HL-60/S4 treated with retinoic acid at 250 ng/mL for 4 days and 3 days (cell line): ENCODE results near the gene NDEL1.
"Not testable (repeated sequence)": the region's sequence is repeated elsewhere in the genome, so short reads cannot be mapped to it uniquely, and the experiment has no call there.

Experiments used
- in situ Hi-C: fragments of 300-500 bp; cut with MboI; formaldehyde crosslinking; loops from 2 replicates; pipeline ENCODE4 v1.7.0; 2022; ENCODE audit warnings: low sequenced_read_pairs

Gene NDEL1

DNA sequence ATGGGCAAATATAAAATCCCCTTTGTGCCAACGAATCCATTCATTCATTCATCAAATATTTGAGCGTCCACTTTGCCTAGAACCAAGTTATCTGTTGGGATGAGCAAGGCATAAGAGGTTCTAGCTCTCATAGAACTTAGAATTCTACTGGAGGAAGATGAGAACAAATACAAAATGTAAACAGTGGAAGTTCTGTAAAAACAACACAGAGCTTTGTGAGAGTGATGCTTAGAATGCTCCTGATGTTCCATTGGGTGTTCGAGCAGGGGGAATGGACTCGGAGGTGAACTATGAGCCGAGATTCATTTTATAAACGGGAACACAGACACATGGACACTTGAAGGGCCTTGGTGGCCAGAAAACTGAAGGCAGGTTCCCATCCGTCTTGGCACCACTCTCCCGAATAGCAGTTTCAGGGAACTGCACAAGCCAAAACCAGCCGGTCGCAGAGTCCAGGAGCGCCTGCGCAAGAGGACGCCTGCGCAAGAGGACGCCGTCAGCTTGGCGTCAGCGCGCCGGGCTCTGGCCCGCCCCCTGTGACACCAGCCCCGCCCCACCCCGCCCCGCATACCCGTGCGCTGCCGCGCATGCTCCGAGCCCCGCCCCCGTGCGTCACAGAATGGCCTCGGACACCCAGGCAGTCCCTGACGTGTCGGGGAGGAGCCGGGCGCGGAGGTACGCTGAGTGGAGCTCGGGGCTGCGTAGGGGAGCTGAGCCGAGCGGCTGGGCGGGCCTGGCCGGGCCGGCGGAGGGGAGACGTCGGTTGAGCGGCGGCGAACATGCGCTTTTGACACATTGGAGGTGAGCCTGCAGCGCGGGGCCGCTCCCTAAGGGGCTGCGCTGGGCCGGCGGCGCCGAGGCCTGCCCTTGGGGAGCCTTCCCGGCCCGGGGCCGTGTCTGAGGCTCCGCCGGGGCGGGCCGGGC, at the start of gene NDEL1:
NDEL1 (plus strand) TSS at position 640 of the 924 bp plus-strand sequence. CDS start 8,388 bp downstream, outside the sequence.
- in situ Hi-C loops = no loop called here

- in situ Hi-C loops = no loop called here
These were observed 48.8 kb upstream of the NDEL1 start for GRCh38 chr17:8386841-8387240.

GRCh38 chr17:8387914-8388651, 47.6 kb upstream of the NDEL1 start:
- in situ Hi-C loops = no loop called here

DNA sequence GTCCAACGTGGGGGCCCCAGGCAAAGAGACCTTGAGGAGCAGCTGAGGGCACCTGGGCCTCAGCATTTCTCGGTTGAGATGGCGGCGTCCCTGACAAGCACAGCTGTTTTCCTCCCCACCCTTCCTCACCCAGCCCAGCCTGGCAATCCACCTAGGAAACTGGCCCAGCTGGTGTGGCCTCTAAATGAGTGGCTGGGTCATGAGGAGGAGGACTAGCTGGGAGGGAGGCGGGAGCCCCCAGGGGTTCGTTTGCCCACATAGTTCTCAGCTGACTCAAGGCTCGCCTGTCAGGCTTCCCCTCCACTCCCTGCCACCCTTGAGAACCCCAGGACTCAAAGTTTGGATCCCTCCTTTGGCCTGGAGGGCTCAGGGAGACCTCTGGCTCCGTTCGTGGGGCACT, 44.0 kb upstream of the NDEL1 start:
- in situ Hi-C loops = no loop called here

DNA sequence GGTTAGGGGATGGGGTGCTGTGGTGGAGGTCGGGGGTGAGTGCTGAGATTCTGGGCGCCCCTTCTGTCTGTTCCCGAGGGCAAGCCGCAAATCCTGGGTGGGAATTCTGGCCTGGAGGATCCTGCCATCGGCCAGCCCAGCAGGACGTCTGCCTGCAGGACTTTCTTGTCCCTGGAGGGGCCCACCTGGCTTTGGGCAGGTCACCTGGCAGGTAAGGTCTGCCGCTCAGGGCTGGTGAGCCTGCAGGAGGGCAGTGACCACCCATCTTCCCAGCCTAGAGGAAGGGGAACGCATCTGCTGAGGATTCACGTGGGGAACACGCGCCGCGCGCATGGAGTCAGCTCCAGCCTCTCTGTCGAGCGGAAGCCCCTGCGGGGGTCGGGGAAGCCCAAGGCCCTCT, 43.4 kb upstream of the NDEL1 start:
- in situ Hi-C loops = no loop called here

GRCh38 chr17:8392674-8393469, 42.8 kb upstream of the NDEL1 start:
- in situ Hi-C loops = no loop called here

- in situ Hi-C loops = no loop called here
These were observed 42.0 kb upstream of the NDEL1 start for GRCh38 chr17:8393470-8394231.

DNA sequence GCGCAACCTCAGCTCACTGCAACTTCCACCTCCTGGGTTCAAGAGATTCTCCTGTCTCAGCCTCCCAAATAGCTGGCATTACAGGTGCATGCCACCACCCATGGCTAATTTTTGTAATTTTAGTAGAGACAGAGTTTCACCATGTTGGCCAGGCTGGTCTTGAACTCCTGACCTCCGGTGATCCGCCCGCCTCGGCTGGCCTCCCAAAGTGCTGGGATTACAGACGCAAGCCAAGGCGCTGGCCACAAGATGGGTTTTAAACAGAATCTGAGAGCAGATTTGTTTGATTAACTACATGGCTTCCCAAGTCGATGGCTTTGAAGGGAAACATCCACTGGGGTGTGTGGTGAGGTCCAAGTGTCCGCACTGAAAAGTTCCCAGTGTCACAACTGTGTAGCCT, 41.2 kb upstream of the NDEL1 start:
- in situ Hi-C loops = not testable (repeated sequence)

GRCh38 chr17:8397636-8398035, 38.0 kb upstream of the NDEL1 start, which contains the start of gene RNF222:
Gene RNF222, minus strand, starts transcription at chr17:8397827. Its CDS starts 4,366 bp downstream, at chr17:8393461.
- in situ Hi-C loops = no loop called here

DNA sequence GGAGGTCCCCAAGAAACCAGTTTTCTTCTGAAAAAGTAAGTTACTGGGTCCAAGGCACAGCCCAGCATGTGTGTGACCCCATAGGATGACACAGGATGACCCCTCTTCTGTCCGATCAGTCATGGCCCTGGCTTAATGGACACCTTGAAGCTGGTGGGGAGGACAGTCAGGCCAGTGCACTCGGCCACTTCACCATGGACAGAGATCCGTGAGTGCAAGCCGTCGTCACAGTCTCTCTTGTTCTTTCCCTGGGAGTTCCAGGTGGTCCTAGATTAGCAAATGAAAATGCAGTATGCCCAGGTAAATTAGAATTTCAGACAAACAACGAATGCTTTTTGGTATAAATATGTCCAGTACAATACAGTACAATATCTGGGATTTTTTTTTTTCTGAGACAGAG, 36.7 kb upstream of the NDEL1 start:
- in situ Hi-C loops = no loop called here

DNA sequence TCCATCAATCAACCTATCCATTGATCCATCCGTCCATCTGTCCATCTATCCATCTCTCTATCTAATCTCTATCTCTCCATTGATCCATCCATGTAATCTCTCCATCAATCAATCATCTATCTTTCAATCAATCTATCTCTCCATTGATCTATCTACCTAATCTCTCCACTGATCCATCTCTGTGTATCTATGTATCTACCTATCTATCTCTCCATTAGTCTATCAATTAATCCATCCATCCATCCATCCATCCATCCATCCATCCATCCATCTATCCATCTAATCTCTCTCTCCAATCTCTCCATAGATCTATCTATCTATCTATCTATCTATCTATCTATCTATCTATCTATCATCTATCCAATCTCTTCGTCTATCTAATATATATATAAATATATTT, 34.6 kb upstream of the NDEL1 start:
- in situ Hi-C loops = loop anchor here (25.0 kb wide), 1 partner anchor 336 kb away; the partner anchor contains the start of gene CCDC42

DNA sequence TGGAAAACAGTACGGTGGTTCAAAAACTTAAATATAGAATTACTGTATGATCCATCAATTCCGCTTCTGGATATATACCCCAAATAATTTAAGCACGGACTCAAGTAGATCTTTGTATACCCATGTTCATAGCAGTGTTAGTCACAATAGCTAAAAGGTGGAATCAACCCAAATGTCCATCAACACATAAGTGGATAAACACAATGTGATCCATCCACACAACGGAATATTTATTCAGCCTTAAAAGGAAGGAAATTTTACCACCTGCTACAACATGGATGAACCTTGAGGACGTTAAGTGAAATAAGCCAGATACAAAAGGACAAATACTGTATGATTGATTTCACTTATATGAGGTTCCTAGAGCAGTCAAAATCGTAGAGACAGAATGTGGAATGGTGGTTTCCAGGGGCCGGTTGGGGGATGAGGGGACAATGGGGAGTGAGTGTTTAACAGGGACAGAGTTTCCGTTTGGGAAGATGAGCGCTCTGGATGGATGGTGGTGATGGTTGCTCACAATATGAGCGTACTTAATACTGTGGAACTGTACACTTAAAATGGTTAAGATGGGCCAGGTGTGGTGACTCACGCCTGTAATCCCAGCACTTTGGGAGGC, 32.7 kb upstream of the NDEL1 start:
- in situ Hi-C loops = loop anchor here (25.0 kb wide), 1 partner anchor 334 kb away; the partner anchor contains the start of gene CCDC42

- in situ Hi-C loops = loop anchor here (25.0 kb wide), 1 partner anchor 332 kb away; the partner anchor contains the start of gene CCDC42
These were observed 30.1 kb upstream of the NDEL1 start for GRCh38 chr17:8405499-8406016.

DNA sequence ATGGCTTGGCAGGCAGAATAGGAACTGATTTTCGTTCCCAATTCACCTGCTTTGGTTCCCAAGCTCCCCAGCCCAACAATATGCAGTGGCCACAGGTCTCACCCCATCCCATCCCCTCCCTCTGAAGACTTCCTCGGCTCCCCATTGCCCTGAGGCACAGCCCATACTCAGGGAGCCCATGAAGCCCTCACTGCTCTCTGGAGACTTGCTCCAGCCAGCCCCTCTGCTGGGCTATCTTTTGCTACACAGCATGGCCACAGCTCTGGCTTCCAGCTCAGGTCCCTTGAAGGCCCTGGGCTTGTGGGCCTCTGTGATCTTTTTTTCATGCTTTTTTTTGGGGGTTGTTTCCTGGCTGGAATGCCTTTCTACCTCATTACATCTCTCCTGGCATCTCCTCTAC, 29.5 kb upstream of the NDEL1 start:
- in situ Hi-C loops = loop anchor here (25.0 kb wide), 1 partner anchor 331 kb away; the partner anchor contains the start of gene CCDC42

DNA sequence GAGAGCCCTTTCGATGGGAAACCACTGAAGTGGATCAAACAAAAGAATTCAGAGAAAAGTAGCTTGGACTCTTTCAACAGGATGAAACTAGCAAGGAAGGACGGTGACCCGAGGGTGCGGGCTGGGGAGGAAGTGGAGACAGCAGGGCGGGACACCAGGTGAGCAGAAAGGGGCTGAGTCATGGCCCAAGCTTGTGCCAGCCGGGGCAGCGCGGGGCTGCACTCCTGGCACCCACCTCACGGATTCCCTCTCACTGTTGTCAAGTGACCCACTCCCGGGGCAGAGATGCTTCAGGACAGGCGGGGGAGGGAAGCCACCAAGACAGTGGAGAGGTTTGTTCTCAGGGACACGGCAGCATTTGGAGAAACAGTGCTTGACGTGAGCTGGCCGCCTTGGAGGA, 27.3 kb upstream of the NDEL1 start:
- in situ Hi-C loops = loop anchor here (25.0 kb wide), 1 partner anchor 329 kb away; the partner anchor contains the start of gene CCDC42

GRCh38 chr17:8409966-8410882, 25.5 kb upstream of the NDEL1 start:
- in situ Hi-C loops = loop anchor here (25.0 kb wide), 1 partner anchor 327 kb away; the partner anchor contains the start of gene CCDC42

DNA sequence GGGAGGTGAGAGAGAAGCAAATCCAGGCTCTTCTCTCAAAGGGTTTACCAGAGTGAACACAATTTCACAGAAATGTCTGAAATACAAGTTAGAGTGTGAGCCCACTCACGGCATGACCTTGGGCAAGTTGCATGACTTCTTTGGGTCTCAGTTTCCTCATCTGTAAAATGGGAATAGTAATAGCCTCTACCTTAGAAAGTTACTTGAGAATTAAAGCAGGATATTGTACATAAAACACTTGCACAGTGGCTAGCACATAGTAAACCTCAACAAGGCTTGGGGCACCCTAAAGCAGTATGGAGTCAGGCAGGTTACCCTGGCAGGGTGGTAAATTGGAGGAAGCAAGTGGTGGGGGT, 24.8 kb upstream of the NDEL1 start:
- in situ Hi-C loops = loop anchor here (25.0 kb wide), 1 partner anchor 326 kb away; the partner anchor contains the start of gene CCDC42

GRCh38 chr17:8412089-8412488, 23.6 kb upstream of the NDEL1 start:
- in situ Hi-C loops = loop anchor here (25.0 kb wide), 1 partner anchor 325 kb away; the partner anchor contains the start of gene CCDC42
